Transverse colon (tissue), 3 donors: ENCODE measurements around the gene MED15.

Experiments
- EP300 ChIP-seq: sonication (generic); formaldehyde crosslinking; IDR thresholded peaks from one replicate; pipeline ENCODE4 v1.6.1; 2017; ENCODE audit warnings: antibody characterized with exemption, low read depth
- TF ChIP-seq, protein P1 (sequence below), 5 experiments: fragments of 200-600 bp in 3 of 5; fragments of 450-650 bp in 2 of 5; sonication (generic) in 3 of 5; IDR thresholded peaks; 1 replicate in 2 of 5; 2 replicates in 3 of 5; pipeline ENCODE4 v1.5.1; 2016 to 2017; ENCODE audit warnings: antibody characterized with exemption in 5 of 5, inconsistent platforms in 3 of 5, mild to moderate bottlenecking in 2 of 5, moderate library complexity in 1 of 5

- no peak for TF ChIP-seq EP300
- TF ChIP-seq, protein P1, sequence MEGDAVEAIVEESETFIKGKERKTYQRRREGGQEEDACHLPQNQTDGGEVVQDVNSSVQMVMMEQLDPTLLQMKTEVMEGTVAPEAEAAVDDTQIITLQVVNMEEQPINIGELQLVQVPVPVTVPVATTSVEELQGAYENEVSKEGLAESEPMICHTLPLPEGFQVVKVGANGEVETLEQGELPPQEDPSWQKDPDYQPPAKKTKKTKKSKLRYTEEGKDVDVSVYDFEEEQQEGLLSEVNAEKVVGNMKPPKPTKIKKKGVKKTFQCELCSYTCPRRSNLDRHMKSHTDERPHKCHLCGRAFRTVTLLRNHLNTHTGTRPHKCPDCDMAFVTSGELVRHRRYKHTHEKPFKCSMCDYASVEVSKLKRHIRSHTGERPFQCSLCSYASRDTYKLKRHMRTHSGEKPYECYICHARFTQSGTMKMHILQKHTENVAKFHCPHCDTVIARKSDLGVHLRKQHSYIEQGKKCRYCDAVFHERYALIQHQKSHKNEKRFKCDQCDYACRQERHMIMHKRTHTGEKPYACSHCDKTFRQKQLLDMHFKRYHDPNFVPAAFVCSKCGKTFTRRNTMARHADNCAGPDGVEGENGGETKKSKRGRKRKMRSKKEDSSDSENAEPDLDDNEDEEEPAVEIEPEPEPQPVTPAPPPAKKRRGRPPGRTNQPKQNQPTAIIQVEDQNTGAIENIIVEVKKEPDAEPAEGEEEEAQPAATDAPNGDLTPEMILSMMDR (IDR thresholded peaks at IDR 0.05): no peak
Observed at GRCh38 chr22:20472629-20473442, 34.6 kb upstream of the MED15 start.
